GM23248 (cell line): ENCODE results near the gene ALKBH4.

Source experiments
- EZH2 ChIP-seq: fragments of 200-600 bp; sonication (generic); IDR thresholded peaks from 2 replicates; pipeline ENCODE4 v1.6.1; 2018; ENCODE audit warnings: antibody characterized with exemption, mild to moderate bottlenecking; ENCODE audit not compliant: insufficient read depth, poor library complexity, severe bottlenecking
- EZH2phosphoT487 ChIP-seq: fragments of 200-600 bp; sonication (generic); IDR thresholded peaks from 2 replicates; pipeline ENCODE4 v1.6.1; 2018; ENCODE audit warnings: antibody characterized with exemption, moderate library complexity, mild to moderate bottlenecking, low read depth; ENCODE audit not compliant: insufficient read depth

DNA sequence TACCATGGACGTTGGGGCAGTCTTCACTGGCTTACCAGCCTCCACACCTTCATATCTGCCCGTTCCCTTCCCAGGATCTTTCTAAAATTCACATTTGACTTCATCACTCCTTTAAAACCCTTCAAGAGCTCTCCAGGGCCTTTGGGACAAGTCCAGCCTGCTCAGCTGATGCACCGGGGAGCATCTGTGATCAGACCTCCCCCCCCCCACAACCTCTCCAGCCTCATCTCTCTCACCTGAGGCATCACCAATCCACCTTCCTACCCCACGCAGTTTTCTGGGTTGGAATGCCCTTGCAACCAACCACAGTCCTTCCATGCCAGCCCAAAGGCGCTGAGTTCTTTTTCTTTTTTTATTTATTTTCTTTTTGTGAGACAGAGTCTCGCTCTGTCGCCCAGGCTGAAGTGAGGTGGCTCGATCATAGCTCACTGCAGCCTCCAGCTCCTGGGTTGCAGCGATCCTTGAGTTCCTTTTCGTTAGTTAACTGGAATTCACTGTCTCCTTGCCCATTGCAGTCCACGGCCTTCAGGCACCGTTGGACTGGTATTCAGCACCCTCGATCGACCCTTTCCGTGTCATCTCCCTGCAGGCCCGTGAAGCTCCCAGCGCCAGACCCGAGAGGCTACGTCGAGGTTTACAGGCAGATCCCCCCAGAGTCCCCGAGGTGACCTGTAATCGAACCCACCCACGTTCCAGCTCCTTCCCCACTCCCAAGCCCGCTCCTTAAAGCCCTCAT, 654 bp downstream of the ALKBH4 start:
- TF ChIP-seq EZH2 (no peak), EZH2phosphoT487 (no peak)
